Astrocyte of the cerebellum (primary cell): ENCODE results near the gene SLC6A20.
"Not testable (repeated sequence)": the region's sequence is repeated elsewhere in the genome, so short reads cannot be mapped to it uniquely, and the experiment has no call there.

Experiments used
- DNase-seq: peaks from one replicate; pipeline ENCODE4 v3.0.0-alpha.2; 2011; ENCODE audit warnings: low read depth
- H3K4me3 ChIP-seq: 2 replicates; pipeline ENCODE4 v1.5.1; 2011; ENCODE audit warnings: mild to moderate bottlenecking, low read depth, low read length, moderate library complexity
- in situ Hi-C: cut with HindIII; loops from 2 replicates; pipeline ENCODE4 v1.10.0; 2017; ENCODE audit warnings: low sequenced_read_pairs
- TF ChIP-seq, protein P1 (sequence below): IDR thresholded peaks from 2 replicates; pipeline ENCODE4 v1.5.1; 2012; ENCODE audit warnings: low read length, low read depth, moderate library complexity, mild to moderate bottlenecking; ENCODE audit errors: missing control alignments

Gene SLC6A20

DNA sequence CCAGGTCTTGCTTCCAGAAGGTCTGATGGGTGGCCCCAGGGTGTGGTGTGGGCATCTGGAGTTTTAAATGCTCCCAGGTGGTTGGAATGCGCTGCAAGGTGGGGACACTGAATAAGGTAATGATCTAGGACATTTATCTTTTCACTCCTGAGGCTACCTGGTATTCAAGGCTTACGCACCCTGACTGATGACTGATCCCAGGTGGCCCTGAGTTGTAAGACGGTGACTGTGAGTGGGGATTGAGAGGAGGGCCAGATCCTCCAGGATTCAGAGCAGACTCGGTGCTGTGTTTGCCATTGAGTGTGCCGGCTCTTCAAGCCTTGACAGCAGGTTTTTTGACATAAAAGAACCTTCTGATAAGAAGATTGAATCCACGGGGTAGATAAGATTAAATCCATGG lies 40.3 kb downstream of the SLC6A20 start:
- in situ Hi-C loops, result no loop called here
- TF ChIP-seq, protein P1, sequence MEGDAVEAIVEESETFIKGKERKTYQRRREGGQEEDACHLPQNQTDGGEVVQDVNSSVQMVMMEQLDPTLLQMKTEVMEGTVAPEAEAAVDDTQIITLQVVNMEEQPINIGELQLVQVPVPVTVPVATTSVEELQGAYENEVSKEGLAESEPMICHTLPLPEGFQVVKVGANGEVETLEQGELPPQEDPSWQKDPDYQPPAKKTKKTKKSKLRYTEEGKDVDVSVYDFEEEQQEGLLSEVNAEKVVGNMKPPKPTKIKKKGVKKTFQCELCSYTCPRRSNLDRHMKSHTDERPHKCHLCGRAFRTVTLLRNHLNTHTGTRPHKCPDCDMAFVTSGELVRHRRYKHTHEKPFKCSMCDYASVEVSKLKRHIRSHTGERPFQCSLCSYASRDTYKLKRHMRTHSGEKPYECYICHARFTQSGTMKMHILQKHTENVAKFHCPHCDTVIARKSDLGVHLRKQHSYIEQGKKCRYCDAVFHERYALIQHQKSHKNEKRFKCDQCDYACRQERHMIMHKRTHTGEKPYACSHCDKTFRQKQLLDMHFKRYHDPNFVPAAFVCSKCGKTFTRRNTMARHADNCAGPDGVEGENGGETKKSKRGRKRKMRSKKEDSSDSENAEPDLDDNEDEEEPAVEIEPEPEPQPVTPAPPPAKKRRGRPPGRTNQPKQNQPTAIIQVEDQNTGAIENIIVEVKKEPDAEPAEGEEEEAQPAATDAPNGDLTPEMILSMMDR, result no peak
- no peak overlapping the region for H3K4me3 ChIP-seq
- DNase-seq, result no peak

DNA sequence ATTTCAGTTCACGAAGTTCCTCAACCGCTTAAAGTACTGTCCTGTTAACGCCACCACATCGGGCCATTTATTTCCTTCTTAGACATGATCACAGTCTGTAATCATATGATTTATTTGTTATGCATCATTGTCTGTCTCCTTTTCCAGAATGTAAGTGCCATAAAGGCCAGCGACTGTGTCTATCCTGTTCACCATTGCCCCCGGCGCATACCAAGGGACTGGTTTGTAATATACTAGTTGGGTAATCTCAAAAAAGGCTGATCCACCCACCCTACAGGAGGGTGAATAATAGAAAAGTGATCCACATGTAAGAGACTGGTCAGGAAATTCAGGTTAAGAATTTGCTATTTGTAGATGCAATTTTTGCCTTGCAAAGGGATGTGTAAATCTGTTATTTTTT lies 41.9 kb downstream of the SLC6A20 start:
- TF ChIP-seq, protein P1, result no peak
- no peak overlapping the region for H3K4me3 ChIP-seq
- in situ Hi-C loops, result no loop called here
- DNase-seq, result no peak

DNA sequence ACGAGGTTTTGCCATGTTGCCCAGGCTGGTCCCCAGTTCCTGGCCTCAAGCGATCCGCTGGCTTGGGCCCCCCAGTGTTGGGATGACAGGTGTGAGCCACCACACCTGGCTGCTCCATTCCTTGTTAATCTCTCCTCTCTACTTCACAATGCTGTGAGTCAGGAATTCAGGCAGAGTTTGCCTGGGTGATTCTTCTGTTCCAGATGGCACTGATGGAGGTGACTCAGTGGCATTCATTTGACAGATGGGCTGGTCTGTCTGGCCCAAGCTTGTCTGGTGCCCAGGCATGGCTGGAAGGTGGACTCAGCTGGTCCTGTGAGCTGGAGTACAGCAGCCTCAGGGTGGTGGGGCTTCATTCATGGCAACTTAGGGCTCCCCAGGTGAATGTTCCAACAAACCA lies 43.2 kb downstream of the SLC6A20 start:
- TF ChIP-seq, protein P1, result no peak
- H3K4me3 ChIP-seq, result no peak overlapping the region
- DNase-seq, result no peak
- in situ Hi-C loops, result no loop called here

DNA sequence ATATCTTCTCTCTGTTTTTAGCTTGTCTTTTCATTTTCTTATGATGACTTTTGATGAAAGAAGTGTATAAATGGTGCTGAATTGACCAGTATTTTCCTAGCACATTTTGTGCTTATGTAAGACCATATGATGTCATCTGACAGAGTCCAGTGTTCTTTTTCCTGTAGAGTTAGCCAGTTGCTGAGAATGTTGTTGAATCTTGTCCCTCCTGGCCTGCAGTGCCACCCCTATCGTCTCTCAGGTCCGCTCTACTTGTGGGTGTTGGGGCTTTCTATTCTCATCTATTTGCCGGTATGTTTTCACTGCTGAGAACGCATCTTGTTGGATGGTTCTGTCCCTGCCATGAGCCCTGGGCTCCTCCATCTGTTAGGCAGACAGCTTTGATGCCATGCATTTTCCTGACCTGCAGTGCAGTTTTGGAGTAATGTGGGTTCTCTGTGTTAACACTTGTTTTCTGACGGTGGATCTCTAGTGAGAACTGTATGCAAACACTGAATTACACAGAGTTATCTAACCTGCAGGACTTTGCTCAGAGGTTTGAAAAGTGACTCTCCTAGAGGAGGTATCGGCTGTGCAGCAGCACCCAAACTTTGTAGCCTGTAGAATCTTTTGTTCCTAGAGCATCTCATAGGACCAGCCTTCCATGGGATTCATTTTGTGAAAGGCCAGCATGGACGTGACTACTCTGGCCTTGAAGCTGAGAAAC lies 44.6 kb downstream of the SLC6A20 start:
- in situ Hi-C loops, result no loop called here
- DNase-seq, result no peak
- TF ChIP-seq, protein P1, result no peak
- H3K4me3 ChIP-seq, result no peak overlapping the region

DNA sequence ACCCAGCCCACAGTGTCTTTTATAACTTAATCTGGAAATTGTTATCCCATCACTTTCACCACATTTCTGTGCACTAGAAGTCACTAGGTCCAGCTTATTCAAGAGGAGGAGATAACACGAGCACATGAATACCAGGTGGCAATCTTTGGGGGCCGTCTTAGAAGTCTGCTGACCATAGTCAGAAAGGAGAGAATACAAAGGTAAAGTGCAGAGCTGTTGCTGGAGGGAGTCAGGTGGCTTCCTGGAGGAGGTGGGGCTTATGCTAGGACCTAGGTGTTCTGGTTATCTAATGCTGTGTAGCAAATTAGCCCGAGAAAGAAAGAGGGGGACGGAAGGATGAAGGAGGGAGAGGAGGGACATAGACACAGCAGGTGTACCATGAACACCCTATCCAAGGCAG lies 46.5 kb downstream of the SLC6A20 start:
- in situ Hi-C loops, result no loop called here
- H3K4me3 ChIP-seq, result no peak overlapping the region
- TF ChIP-seq, protein P1, result no peak
- no peak for DNase-seq

DNA sequence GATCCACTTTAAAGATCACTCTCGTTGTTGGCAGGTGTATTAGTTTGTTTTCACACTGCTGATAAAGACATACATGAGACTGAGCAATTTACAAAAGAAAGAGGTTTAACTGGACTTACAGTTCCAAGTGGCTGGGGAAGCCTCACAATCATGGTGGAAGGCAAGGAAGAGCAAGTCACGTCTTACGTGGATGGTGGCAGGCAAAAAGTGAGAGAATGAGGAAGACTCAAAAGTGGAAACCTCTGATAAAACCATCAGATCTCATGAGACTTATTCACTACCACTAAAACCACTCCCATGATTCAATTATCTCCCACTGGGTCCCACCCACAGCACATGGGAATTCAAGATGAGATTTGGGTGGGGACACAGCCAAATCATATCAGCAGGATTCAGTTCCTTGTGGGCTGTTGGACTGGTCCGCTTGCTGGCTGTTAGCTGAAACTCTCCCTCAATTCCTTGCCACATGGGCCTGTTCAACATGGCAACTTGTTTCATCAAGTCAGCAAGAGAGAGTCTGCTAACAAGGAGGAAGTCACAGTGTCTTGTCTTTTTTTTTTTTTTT lies 47.2 kb downstream of the SLC6A20 start:
- DNase-seq, H3K4me3 ChIP-seq, in situ Hi-C loops: not testable (repeated sequence)

DNA sequence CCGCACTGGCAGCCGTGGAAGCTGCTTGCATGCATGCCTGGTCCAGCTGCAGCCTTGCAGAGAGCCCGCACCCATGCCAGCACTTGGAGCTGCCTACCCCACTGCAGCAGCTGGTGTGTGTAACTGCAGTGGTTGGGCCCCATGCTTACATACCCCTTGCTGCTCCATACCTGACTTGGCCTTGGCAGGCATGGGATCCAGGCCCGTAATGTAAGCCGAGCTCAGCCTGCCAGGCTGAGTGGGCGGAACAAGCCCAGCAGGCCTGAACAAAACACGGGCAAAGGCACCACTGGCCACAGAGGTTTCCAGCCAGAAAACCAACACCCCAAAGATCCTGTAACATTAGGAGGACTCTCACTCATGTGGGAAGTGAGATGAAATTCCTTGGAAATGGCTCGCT lies 48.3 kb downstream of the SLC6A20 start:
- in situ Hi-C loops, result no loop called here

More for the DNA sequence above, 48.3 kb downstream of the SLC6A20 start:
- no peak for DNase-seq
- no peak overlapping the region for H3K4me3 ChIP-seq
- TF ChIP-seq, protein P1, result no peak
